Activated effector memory CD4-positive, alpha-beta T cell treated with anti-CD3 and anti-CD28 coated beads, Interleukin-2, amount 50 U/mL, for 16 hours (primary cell): ENCODE measurements around the gene TUBD1.
"Not testable (repeated sequence)": the region's sequence is repeated elsewhere in the genome, so short reads cannot be mapped to it uniquely, and the experiment has no call there.

Source experiments
- DNase-seq: peaks from one replicate; pipeline ENCODE4 v3.0.0-alpha.2; 2020

Gene TUBD1

DNA sequence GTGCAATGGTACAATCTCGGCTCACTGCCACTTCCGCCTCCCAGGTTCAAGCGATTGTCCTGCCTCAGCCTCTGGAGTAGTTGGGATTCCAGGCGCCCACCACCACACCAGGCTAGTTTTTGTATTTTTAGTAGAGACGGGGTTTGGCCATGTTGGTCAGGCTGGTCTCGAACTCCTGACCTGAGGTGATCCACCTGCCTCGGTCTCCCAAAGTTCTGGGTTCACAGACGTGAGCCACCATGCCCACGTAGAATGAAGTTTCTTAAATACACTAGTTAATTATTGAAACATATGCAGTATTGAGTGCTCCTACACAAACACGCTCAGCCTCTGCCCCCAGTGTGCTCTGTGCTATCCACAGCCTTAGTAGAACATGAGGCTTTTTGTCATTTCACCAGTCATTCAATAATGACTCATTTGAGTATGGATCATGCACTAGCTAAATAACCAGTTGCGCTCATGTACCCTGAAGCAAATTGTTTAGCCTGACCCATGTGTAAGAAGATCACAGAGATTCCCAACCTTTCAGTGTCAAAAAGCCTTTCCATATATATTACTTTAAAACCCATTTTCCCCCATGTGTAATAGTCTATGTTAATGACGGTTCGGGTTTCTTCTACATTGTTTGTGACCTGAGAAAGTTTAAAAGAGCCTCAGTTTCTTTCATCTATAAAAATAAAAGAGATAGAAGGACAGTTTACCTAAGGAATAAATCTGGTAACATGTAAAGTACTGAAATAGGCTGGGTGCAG lies 49.7 kb downstream of the TUBD1 start:
- DNase-seq = peak; percentile 86

DNA sequence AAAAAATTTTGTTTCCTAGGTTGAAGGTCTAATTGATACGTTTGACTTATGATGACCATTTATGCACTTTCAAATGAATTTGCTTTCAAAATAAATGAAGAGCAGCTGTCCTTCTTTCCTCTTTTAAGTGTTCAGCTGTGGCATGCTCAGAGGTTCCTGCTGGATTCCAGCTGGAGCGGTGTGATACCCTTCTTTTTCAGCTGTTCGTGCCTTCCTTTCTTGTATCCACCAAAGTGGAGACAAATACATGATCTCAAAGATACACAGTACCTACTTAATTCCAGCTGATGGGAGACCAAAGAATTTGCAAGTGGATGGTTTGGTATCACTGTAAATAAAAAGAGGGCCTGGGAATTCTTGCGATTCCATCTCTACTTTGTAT lies 50.9 kb downstream of the TUBD1 start:
- not testable (repeated sequence) for DNase-seq

- peak; percentile 69 for DNase-seq
These were observed 51.5 kb downstream of the TUBD1 start for GRCh38 chr17:59841091-59841881.

GRCh38 chr17:59840329-59841090 lies 52.2 kb downstream of the TUBD1 start:
- DNase-seq = peak; percentile 72

GRCh38 chr17:59839651-59840328 lies 53.0 kb downstream of the TUBD1 start:
- no peak for DNase-seq

DNA sequence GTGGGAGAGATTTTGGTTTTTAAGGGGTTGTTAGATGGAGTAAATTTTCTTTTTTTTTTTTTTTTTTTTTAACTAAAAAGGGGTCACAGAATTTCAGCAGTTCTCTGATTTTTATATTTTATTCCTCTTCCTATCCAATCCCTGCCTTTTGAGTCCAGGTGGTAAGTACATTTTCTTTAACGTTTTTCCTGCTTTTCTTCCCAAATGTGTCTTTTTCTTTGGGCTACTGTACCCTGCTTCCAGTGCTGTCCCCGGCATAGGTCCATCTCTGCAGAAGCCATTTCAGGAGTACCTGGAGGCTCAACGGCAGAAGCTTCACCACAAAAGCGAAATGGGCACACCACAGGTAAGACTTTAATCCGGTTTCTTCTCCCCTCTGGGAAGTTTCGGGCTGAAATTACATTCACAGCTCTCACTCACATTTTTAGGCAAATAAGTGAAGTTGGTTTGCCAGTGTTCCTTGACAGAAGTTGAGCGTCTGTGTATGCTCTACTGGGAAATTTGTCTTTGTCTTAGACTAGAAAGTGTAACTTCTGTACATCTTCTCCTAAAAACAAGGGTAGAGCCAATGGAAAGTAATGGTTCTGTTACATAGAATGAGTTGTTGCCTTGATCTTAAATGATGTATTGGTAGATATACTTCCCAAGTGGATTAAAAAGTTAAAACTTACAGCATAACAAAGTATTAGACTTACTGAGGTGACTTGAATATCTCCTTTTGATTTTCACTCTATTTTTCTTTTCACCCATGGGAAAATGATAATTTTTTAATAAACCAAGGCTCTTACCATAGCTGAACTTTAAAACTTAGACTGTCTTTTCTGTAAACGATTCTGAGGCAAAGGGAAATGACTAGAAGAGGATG lies 54.5 kb downstream of the TUBD1 start:
- peak; percentile 78 for DNase-seq

GRCh38 chr17:59837308-59838051 lies 55.3 kb downstream of the TUBD1 start:
- peak; percentile 82 for DNase-seq

DNA sequence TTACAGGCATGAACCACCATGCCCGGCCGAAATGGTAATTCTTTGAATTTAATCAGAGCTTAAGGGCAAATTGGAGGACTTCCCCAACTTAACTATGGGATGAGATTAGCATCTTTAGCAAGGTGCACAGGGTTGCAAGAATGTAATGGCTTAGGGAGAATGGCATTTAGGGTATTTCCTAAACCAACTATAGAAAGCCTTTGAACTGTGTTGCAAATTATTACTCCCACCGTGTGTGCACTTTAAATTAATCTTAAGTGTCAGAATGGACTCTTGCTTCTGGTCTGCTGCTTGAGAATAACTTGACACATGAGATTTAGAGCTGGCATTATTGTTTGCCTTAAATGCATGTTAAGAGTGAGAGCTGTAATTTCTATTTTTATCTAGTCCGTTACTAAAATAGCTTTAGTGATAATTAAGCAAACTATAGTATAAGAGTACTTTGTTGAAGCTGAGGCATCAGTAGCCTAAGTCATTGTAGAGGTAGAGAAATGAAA lies 59.8 kb downstream of the TUBD1 start:
- no peak for DNase-seq

GRCh38 chr17:59830846-59831486 lies 61.8 kb downstream of the TUBD1 start:
- DNase-seq = no peak

- peak; percentile 75 for DNase-seq
These were observed 62.6 kb downstream of the TUBD1 start for GRCh38 chr17:59830007-59830630.

DNA sequence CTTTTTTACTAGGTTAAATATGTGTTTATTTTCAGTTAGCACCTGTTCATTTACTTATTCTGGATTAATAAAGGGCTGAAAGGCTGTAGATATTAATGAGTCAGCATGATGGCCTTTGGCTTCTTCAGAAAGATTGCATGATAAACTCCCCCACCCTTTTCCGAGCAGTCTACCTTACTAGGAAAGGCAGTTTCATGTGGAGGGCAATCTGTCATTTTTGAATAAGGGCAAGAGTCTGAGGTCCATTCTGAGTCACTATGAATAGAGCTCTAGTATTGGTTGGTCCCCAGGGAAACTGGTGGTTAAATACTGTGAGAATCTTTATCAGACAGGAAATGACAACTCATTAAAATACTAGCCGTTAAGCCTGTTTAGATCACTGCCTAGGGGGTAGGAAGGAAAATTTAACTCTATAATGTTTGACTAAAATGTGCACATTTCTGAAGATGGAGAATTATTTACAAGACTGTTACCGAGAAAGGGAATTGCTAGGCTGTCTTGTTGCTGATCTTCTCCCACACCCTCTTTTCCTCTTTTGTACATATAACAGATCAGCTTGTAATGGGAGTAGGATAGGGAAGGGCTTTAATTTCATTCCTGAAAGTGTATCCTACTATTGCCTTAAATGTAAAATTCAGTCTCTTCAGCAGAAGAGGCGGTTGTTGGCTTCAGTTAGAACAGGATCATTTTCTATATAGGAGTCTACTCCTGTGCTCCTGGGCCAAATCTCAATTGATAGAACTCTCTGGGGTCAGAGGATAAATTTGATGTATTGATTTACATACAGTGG lies 63.3 kb downstream of the TUBD1 start:
- peak; percentile 70 for DNase-seq

DNA sequence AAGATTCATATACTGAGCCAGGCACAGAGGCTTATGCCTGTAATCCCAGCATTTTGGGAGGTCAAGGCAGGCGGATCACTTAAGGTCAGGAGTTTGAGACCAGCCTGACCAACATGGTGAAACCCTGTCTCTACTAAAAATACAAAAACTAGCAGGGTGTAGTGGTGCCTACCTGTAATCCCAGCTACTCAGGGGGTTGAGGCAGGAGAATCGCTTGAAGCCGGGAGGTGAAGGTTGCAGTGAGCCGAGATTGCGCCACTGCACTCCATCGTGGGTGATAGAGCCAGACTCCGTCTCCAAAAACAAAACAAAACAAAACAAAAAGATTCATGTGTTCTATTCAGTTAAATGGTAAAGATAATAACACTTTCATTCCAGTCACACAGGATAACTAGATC lies 63.9 kb downstream of the TUBD1 start:
- peak; percentile 83 for DNase-seq

DNA sequence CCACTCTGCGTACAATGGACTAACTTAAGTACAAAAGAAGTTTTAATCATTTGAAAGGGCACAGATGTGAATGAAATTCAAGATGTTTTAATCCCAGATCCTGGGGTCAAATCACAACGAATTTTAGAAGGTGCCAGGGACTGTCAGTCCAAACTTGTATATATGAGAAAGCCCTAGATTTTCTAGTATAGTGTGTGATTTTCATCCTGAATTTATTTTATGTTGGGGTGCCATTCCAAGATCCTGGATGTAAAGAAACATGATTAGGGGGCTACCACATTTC lies 64.3 kb downstream of the TUBD1 start:
- no peak for DNase-seq

DNA sequence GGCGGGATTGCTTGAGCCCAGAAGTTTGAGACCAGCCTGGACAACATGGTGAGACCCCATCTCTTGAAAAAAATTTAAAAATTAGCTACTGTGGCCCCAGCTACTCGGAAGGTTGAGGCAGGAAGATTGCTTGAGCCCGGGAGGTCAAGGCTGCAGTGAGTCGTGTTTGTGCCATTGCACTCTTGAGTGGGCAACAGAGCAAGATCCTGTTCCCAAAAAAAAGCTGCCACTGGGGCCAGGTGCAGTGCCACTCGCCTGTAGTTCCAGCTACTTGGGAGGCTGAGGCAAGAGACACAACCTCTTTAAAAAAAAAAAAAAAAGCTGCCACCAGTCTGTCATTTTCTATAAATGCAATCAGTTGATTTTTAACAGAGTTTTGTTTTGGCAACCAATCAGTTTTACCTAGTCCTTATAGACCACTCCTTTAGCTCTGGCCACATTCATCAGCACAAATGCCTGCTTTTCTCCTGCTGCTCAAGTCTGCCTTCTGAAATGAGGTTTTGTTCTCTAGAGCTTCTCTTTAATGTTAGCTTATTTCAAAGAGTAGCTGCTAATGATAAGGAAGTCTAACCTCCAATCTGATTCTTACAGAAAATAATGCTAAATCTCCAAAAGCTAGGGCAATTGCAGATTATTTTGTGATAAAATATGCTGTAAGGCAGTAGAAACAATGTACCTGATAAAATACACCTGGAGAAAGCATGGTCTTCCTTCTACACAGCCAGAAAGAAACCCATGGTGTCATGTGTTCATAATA lies 64.8 kb downstream of the TUBD1 start:
- no peak for DNase-seq

GRCh38 chr17:59826706-59827453 lies 65.9 kb downstream of the TUBD1 start:
- DNase-seq = no peak

DNA sequence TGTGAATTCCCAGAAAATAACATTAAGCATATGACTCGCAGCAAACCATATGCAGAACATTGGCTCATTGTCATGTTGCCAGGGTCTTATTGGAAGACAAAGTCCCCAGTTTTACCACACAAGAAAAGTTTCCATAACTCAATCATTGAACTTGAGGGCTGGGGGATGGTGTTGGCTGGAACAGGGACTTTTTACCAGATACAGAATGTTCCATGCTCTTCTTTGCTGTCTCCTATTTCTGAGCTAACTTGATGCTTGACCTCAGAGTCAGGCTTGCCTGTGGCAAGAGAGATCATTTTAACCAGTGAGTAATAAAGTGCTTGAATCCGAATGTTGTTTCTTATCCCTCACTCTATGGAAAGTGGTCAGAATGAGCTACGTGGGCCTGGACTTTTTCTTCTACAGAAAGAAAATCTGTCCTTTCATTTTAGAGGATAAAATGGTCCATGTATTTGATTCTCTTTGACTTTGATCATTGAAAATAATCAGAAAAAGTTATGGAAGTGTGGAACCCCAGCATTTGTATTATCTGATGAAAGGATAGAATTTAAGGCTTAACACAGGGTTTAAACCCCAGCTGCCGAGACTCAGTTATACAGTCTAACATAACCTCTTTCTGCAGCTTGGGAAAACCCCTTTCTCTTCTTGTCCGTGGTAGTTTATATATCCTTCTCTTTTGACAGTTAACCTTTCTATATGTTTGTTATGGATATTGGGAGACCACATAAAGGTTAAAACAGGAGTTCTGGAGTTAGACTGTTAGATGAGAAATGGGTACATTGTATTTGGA lies 67.0 kb downstream of the TUBD1 start:
- DNase-seq = peak; percentile 75

DNA sequence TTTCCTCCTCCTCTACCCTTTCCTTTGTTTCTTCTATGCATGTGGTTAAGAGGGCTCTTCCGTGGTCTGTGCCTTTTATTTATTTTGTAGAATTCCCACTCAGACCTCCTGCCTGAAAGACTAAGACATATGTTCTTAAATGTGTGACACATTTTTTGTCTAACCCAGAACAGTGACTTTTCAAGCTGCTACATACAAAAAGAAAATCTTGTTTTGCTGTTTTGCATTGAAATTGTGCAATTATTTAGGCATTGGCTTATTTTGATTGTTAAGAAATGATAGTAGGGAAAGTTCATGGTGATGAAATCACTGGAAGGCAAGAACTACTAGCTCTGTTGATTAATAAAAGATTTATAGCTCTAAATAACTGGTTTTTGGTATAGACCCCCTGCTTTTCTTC lies 76.8 kb downstream of the TUBD1 start:
- no peak for DNase-seq
